Medulla oblongata (tissue), 1 donor: ENCODE results near the gene PPP1R11.
"Not testable (repeated sequence)": the region's sequence is repeated elsewhere in the genome, so short reads cannot be mapped to it uniquely, and the experiment has no call there.

Source experiments
- DNase-seq: peaks from one replicate; pipeline ENCODE4 v3.0.0-alpha.2; 2015; ENCODE audit errors: extremely low spot score

The PPP1R11 gene, protein sequence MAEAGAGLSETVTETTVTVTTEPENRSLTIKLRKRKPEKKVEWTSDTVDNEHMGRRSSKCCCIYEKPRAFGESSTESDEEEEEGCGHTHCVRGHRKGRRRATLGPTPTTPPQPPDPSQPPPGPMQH

DNA sequence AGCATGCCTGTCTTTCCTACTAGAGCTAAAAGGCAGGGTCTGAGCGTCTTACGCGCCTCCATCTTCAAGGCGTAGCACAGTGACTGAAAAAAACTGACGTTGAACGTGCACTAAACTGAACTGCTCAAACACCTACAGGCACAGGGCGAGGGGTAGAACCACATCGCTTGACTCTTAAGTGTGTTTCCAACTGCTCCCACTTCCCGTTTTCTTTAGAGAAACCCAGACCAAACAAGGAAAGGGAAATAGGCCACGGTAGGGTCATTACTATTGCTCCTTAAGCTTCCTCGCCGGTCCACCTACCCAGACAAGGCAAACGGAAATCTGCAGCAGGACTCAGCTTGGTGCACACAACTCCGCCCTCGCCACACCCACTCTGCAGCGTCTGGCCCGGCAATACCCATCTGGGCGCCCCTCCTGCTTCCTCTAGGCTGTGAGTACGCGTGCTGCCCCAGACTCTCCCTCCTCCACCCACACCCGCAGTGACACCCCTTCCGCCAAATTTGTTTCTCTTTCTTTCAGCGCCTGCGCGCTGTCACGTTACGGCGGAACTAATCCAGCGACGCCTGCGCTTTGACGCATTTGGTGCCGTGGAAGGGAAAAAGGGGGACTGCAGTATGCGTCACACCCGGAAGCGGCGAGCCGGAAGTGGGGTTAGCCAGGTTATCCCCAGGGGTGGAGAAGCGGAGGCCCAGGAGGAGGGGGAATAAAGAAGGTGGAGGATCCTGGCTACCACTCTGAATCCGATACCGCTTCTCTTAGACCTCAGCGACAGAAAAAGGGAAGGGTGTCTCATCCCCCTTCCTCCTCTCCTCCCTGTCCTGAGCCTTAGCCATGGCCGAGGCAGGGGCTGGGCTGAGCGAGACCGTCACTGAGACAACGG, at the start of gene PPP1R11:
Gene PPP1R11, plus strand, starts transcription at position 622 of the 883 bp plus-strand sequence. Its CDS starts 213 bp downstream, at position 835.
- DNase-seq = peak; percentile 100

DNA sequence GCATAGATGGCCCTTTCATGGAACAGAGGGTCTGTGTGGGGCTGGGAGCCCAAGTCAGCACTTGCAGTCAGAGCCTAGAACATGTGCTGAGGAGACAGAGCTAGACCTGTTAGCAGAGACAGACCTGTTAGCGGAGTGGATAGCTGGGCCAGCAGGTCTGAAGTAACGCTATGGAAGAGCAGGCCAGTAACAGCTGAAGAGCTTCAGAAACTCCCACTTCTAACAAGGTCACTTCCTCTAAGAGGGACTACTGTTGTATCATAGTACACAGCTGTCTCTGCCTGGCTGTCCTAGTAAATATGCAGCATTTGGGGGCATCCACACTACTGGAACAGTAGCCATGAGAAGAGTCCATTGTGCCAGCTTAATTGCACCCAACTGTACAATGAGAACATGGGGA, 47.2 kb upstream of the PPP1R11 start:
- DNase-seq = no peak

DNA sequence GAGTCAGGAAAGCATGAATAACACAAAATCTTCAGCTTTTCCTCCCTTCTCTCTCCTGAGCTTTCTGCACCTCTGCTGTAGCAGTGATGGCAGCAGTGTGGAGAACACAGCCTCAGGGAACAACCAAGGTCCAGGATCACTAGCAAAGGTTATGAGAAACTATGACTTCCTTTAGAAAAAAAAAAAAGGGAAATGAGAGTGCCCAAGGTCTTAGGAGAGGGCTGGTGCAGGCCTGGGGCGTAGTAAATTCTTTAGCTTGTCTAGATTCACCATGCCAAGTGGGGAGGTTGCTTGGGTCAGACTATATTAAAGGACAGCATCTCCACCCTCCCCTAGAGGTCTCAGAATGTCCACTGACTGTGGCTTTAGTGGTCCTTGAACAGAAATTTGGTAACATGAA, 46.4 kb upstream of the PPP1R11 start:
- no peak for DNase-seq

DNA sequence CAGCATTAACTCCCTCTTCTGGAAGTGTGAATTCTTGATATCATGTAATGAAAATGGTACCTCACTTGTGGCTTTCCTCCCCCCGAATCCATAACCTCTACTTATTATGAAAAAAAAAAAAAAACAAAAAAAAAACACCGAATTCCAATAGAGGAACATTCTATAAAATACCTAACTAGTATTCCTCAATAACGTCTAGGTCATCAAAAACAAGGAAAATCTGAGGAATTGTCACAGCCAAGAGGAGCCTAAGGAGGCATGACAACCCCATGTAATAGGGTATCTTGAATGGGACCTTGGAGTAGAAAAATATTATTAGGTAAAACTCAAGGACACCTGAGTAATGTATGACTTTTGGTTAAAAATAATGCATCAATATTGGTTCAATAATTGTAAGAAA, 44.8 kb upstream of the PPP1R11 start:
- no peak for DNase-seq

DNA sequence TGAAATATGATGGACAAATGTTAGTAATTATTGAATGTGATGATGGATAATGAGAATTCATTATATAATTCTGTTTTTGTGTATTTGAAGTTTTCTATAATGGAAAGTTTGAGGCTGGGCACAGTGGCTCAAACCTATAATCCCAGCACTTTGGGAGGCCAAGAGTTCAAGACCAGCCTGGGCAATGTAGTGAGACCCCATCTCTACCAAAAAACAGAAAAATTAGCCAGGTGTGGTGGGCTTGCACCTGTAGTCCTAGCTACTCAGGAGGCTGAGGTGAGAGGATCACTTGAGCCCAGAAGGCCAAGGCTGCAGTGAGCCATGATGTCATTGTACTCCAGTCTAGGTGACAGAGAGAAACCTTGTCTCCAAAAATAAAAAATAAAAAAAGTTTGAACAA, 44.3 kb upstream of the PPP1R11 start:
- DNase-seq = not testable (repeated sequence)

DNA sequence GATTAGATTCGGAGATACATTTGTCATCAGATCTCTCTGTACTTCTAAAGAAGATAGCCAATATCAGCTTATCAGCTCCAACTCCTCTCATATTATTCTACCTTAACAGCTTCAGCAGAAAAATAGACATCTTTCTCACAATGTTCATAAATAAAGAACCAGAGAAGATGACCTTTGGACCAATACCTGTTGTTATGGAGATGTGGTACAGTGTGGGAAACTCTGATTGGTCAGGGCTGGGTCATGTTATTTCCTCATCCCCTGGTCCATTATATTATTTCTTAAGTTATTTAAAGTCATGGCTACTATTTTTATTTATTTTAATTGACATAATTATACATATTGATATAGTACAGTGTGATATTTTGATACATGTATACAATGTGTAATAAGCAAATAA, 41.8 kb upstream of the PPP1R11 start:
- no peak for DNase-seq

DNA sequence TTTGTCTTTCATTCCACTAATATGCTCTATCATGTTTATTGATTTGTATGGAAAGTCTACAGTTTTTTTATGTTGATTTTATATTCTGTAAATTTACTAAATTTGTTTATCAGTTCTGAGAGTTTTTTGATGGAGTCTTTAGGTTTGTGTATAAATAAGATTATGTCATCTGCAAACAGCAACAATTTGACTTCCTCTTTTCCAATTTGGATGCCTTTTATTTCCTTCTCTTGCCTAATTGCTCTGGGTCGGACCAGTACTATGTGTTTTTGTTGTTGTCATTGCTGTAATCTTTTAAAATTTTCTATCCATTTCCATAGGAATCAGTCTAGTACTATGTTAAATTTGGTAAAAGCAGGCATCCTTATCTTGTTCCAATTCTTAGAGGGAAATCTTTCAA, 37.4 kb upstream of the PPP1R11 start:
- no peak for DNase-seq

DNA sequence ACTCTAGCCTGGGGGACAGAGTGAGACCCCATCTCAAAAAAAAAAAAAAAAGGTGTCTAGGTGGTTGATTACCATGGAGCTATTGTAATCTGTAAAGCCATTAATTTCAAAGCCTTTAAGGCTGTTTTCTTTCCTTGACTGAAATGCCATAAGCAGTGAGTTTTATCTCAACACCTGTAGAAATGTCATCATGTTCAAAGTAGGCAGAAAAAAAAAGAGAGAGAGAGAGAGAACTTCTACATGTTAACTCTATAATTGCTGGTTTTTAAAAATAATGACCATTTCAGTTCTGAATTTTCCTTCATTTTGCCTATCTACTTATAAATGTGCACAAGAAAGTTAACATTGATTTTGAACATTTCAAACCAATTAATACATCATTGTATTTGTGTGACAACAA, 35.6 kb upstream of the PPP1R11 start:
- no peak for DNase-seq

DNA sequence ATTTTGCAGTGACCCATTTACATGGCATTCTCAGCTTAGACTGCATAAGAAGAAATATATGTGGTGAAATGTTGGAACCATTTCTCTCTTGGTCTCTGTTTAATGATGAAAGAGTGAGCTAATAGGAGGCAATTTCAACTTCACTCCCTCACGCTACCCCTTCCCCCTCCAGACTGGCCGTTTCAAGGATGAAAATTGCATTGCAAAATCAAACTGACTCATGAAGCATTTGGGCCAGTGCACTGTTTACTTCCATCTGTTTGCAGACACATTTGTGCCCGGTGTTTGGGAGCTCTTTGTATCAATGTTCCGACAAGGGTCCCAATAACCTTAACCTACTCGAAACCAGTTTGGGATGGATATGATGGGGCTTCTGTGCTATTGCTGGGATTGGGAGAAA, 33.6 kb upstream of the PPP1R11 start:
- not testable (repeated sequence) for DNase-seq

DNA sequence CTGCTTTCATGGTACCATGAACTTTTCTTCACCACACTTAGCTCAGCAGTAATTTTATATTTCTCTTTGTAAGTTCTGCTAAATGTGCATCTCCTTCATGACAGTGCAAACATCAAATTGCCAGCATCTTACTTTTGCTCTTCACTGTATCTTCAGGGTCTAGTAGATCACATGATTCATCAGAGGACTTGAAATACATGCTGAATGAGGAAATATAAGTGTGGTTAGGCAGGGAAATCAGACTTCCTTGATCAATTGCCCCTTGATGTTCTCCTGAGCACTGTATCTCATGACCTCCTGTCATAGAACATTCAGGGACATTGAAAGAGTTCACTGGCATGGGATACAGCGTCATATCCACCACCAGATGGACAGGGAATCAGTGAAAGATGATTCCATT, 31.2 kb upstream of the PPP1R11 start:
- DNase-seq = no peak

DNA sequence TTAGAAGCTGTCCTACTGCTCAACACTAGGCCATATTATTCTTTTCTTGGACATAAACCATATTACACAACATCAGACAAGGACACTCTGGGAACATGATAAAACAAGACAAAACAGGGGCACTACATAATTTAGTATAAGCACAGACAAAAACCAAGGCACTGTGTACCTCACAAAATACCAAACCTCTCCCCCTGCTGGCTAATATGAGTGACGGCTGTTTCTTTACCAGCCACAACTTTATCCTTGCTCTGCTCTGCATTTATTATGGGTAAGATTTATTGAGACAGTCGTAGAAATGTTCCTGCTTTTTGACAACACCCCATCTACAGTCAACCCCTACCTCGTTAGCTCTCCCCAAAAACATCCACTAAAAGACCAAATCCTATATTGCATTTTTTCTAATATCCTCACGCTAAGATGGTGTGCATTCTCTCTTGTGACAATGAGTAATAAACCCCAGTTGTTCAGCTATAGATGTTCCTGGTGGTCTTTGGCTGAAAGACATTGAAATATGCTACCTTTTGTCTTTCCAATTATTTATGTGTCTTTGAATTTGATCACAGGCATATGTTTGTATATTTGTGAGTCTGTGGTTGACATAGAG, 29.7 kb upstream of the PPP1R11 start:
- no peak for DNase-seq

DNA sequence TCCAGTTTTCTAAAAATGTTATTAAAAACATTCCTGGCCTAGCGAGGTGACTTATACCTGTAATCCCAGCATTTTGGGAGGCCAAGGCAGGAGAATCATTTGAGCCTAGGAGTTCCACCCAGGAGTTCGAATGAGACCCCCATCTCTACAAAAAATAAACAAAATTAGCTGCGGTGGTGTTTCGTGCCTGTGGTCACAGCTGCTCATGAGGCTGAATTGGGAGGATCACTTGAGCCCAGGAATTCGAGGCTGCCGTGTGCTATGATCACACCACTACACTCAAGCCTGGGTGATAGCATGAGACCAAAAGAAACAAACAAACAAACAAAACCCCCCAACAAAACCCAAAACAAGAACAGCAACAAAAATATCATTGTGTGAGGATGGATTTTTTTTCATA, 25.8 kb upstream of the PPP1R11 start:
- no peak for DNase-seq

DNA sequence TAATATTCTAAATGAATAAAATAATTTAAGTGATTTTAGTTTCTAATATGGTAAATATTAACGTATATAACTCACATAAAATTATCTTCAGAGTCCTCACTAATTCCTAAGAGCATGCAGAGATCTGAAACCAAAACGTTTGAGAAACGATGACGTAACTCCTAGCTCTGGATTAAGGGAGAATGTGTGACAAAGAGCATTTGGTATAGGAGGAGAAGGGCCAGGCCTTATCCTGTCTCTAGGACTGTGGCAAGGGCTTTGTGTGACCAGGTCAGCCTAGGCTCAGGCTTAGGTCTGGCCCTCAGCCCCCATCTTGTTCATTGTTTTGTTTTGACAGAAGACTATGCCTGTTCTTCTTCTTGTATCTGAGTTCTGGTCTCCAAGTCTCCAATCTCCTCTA, 25.2 kb upstream of the PPP1R11 start:
- DNase-seq = no peak

DNA sequence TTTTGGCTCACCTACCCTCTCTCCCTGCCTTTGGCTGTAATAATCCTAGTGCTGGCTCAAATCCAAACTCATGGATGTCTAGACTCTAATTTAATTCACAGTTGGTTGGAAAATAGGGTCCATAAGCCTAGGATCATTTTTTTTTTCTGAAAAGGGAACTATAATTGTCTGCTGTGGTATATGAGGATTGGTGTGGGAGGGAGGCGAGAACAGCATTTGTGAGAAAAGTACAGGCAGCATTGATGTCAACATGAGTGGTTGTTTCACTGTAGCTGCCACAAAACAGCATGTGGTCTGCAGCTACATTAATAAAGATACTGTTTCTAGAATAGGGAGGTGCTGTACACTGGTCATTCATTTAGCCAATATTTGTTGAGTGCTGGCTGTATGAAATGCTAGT, 24.5 kb upstream of the PPP1R11 start:
- DNase-seq = no peak

DNA sequence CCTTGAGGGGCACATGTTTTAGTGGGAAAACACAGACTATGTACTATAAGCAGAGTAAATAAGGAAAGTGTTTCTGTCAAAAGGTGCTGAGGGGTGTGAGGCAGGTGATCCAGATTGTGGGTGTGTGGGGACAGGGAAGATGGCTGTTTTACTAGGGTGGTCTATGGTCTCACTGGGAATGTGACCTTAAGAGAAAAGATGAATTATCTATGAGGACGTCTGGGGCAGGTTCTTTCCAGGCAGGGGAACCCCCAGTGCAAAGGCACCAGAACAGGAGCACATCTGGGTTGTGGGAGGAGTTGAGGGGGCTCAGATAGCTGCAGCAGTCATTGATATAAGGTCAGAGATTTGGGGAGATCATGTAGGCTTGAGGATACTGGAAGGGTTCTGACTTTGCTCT, 24.1 kb upstream of the PPP1R11 start:
- no peak for DNase-seq

DNA sequence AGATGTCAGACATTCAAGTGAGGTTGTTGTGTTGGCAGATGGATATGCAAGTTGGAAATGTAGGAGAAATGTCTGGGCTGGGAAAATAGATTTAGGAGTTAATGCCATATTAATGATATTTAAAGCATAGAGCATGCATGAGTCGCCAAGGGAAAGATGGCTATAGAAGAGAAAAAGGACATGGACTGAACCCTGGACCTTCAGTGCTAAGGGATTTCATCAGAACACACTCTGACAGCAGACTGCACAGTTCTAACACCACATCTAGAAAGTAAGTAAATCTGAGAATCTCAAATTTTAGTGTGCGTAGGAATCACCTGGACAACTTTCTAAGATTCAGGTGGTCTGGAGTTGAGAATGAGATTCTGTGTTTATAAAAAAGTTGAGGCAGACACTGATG, 23.3 kb upstream of the PPP1R11 start:
- DNase-seq = no peak

DNA sequence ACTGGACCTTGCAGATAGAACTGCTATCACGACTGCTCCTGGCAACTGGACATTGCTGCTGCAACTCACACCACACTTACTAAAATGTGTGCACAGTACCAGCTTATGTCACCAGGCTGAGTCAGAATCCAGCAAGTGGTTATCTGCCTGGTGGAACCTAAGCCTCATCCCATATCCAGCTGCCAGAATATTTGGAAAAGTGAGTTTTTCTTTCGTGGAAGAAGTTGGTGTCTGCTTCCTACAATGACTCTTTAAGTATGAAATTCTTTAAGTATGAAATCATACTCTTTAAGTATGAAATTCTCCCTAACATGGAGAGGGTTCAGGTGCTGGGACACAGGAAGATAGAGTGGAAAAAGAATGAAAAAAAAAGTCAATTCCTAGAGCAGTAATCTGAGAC, 22.4 kb upstream of the PPP1R11 start:
- no peak for DNase-seq

DNA sequence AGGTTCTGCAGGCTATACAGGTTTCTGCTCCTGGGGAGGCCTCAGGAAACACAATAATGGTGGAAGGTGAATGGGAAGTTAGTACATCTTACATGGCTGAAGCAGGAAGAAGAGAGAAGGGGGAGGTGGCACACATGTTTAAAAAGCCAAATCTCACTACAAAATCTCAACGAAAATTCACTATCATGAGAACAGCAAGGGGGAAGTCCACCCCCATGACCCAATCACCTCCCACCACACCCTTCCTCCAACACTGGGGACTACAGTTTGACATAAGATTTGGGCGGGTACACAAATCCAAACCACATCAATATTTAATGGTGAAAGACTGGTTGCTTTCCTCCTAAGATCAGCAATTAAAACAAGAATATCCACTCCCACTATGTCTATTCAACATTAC, 19.8 kb upstream of the PPP1R11 start:
- no peak for DNase-seq

DNA sequence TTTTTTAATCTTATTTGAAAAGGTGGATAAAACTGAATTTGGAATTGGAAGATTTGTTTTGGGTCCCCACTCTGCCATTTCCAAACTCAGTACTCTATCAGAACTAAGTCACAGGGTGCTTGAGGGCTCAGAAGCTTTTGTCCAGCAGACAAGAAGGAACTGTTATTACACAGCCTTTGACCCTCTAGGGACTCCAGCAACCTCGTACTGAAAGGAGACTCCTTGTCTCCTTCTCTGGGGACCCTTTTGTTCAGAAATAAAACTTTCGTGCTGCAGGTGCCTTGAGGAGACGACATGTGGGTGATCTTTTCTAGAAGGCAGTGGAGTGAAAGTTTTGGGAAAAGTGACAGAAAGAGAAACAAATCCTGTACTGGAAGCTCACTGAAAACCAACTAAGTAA, 13.3 kb upstream of the PPP1R11 start:
- DNase-seq = no peak

DNA sequence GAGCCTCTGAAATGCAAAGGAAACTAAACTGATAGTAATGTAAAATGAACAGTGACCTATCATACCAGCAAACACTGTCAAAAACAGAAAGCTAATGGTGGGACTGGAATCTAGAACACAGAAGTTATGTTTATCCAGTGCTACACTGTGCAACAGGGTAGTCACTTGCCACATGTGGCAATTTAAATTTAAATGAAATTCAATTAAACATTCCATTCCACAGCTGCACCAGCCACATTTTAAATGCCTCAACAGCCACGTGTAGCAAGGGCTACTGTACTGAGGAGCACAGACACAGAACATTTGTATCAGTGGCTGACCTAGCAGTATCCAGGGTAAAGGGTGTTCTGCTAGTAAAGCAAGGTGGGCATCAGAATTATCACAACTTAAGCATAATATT, 11.5 kb upstream of the PPP1R11 start:
- no peak for DNase-seq

DNA sequence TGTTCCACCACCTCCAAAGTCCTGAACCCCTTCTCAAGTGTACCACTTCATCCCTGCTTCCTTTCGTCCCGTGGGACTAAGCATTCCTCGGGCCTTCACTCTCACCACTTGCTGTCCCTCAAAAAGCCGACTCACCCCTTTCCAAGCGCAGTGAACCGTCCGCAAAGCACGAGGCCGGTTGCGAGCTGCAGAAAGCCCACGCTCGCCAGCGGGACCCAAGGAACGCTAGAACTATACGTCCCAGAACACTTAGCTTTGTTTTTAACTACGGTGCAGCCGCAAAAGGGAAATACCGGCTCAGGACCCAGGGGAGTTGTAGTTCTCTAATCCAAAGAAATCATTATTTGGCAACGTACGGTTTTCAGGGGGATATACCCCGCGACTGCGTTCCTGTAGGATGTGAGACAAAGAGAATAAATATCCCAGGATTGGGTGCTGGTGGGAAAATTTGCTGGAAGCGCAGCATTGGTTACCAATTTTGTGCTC, 6.3 kb upstream of the PPP1R11 start:
- DNase-seq = no peak

DNA sequence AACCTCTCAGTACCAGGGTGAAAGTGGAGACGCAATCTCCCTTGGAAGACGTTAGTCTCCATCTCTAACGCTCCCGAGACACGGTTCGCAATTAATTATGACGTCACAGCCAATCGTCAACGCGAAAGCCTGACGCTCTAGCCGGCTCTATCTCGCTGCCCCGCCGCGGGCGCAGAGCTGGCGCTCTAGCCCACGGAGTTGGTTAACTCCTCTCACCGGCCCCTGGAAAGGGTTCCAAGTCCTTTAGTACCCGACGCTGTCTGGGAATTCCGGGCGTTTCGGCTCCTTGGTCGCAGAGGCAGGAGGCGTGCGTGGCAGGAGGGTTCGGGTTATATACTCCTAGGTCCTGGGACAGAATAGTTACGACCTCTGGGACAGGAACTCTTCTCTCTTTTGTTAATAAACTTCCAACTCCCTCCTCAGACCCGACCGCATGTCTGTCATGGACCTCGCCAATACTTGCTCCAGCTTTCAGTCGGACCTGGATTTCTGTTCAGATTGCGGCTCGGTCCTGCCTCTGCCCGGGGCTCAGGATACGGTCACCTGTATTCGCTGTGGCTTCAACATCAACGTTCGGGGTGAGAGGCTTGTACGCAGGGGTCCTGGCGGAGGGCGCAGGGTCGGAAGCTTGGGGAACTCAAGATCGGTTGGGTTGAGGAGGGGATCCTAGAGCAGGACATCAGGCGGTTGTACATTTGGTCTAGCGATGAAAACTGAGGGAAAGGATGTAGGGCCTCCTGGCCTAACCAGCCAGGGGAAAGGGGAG, 5.7 kb upstream of the PPP1R11 start, which contains the start of gene POLR1H:
Gene POLR1H, plus strand, starts transcription at position 174 of the 766 bp plus-strand sequence. Its CDS starts 260 bp downstream, at position 434.
- DNase-seq = peak; percentile 98
